ENCODE data around the gene SFMBT2. TPM values are rescaled to one million over a fixed set of nuclear protein-coding genes. Genes with fewer than 3 reads are reported as not detected.

The SFMBT2 gene
- total and polyA plus RNA-seq, 2 of the 4 experiments (the other 2 are of a cell fraction): 0.70 to 1.3 TPM

- Histone ChIP-seq H3K27ac (ENCODE audit: insufficient read depth, low read length) (no peak overlapping the region), H3K14ac (replicated peaks; ENCODE audit: low read depth, low read length) (no peak overlapping the region), H3K23ac (ENCODE audit: low read depth, low read length) (no peak overlapping the region), H3K56ac (ENCODE audit: extremely low read depth, insufficient read depth, low read length) (no peak overlapping the region), H3K4me3 (ENCODE audit: insufficient read depth, low read depth, low read length) (no peak overlapping the region), H3K18ac (ENCODE audit: low read depth, low read length) (no peak overlapping the region), H2BK120ac (ENCODE audit: low read depth, low read length) (no peak overlapping the region), H3K9me3 (ENCODE audit: control insufficient read depth, insufficient read depth, low read length) (no peaks in the 10 kb centered on the region), H2AK5ac (ENCODE audit: low read depth, low read length) (no peak overlapping the region), H2AFZ (replicated peaks; ENCODE audit: low read length, poor library complexity) (no peak overlapping the region), H3K9ac (ENCODE audit: low read depth, low read length) (no peak overlapping the region), H4K5ac (ENCODE audit: low read depth, low read length) (no peak overlapping the region), H3K4me2 (ENCODE audit: low read depth, low read length) (no peak overlapping the region), H3K9me1 (ENCODE audit: insufficient read depth, low read length) (no peaks in the 10 kb centered on the region), H3K4ac (ENCODE audit: low read depth, low read length) (no peak overlapping the region), H4K8ac (ENCODE audit: low read depth in 2 of 2, low read length in 2 of 2) (no peak overlapping the region), H3K4me1 (ENCODE audit: control insufficient read depth, insufficient read depth, low read length) (no peaks in the 10 kb centered on the region), H2AK9ac (replicated peaks; ENCODE audit: low read depth, low read length, poor library complexity) (no peak overlapping the region), H3K27me3 (ENCODE audit: control insufficient read depth, insufficient read depth, low read length) (no peaks in the 10 kb centered on the region), H2BK15ac (ENCODE audit: low read depth, low read length) (no peak overlapping the region), H2BK20ac (ENCODE audit: low read depth, low read length) (no peak overlapping the region), H3K36me3 (ENCODE audit: control insufficient read depth, insufficient read depth, low read length) (no peaks in the 10 kb centered on the region), H4K20me1 (ENCODE audit: insufficient read depth, low read length) (no peaks in the 10 kb centered on the region), H3K79me1 (ENCODE audit: low read depth in 1 of 2, low read length in 2 of 2) (no peaks in the 10 kb centered on the region), H4K91ac (ENCODE audit: insufficient read depth, low read depth, low read length) (no peak overlapping the region), H2BK5ac (ENCODE audit: low read depth, low read length, poor library complexity, severe bottlenecking) (no peak overlapping the region)
- TF ChIP-seq USF2 (IDR thresholded peaks at IDR 0.05; ENCODE audit: low read depth, low read length) (no peak), SMC3 (IDR thresholded peaks at IDR 0.05; ENCODE audit: low read depth, low read length) (no peak), NFE2L2 (IDR thresholded peaks at IDR 0.05; ENCODE audit: low read depth, low read length) (no peak), MXI1 (IDR thresholded peaks at IDR 0.05; ENCODE audit: borderline replicate concordance, low read depth, low read length) (no peak), BHLHE40 (IDR thresholded peaks at IDR 0.05; ENCODE audit: low read depth, low read length) (no peak), POLR2A (IDR thresholded peaks at IDR 0.05; ENCODE audit: low read depth, low read length) (no peak), FOS (IDR thresholded peaks at IDR 0.05; ENCODE audit: low read depth, low read length) (no peak), CTCF (conservative IDR thresholded peaks at IDR 0.05; ENCODE audit: low read depth, low read length) (no peak), RFX5 (IDR thresholded peaks at IDR 0.05; ENCODE audit: low read depth, low read length) (no peak), RCOR1 (IDR thresholded peaks at IDR 0.05; ENCODE audit: insufficient replicate concordance, low read length) (no peak), CHD1 (IDR thresholded peaks at IDR 0.05; ENCODE audit: low read depth, low read length) (no peak), MAZ (IDR thresholded peaks at IDR 0.05; ENCODE audit: borderline replicate concordance, low read depth, low read length) (no peak), RAD21 (IDR thresholded peaks at IDR 0.05; ENCODE audit: low read length) (no peak), MAFK (IDR thresholded peaks at IDR 0.05; ENCODE audit: low read depth, low read length) (no peak)
- BruUV-seq (replicated peaks): no TSS peak
- in situ Hi-C loops (cut with MboI; ENCODE audit: low sequenced_read_pairs) (loop anchor here (10.0 kb wide), 1 partner anchor 136 kb away; no protein-coding TSS in a partner anchor), intact Hi-C loops (cut with micrococcal nuclease) (no loop called here), dilution Hi-C loops (cut with HindIII; ENCODE audit: low sequenced_read_pairs, unreplicated experiment) (loop anchor here (25.0 kb wide), 1 partner anchor 714 kb away; no protein-coding TSS in a partner anchor)
- DNase-seq (no peak), ATAC-seq (ENCODE audit: low read depth) (no peak)
- POLR2A ChIA-PET (ENCODE audit: unreplicated experiment): no interaction called here
- WGBS, 2 experiments (ENCODE audit: extremely low coverage in 2 of 2, insufficient read length in 1 of 2): no CpG with 5 or more reads among the region's 6 CpGs
- CTCF ChIA-PET: no interaction called here
These were observed 9.7 kb downstream of the SFMBT2 start for GRCh38 chr10:7401156-7401555.

All from IMR-90 (cell line).